Activated CD8-positive, alpha-beta memory T cell treated with anti-CD3 and anti-CD28 coated beads for 1 hour (primary cell): ENCODE measurements around the gene GLRX2.

Experiments
- DNase-seq, 2 donors: peaks; one replicate each; pipeline ENCODE4 v3.0.0-alpha.2; 2020; ENCODE audit warnings: low read depth in 1 of 2; ENCODE audit errors: extremely low read depth in 1 of 2

The GLRX2 gene

DNA sequence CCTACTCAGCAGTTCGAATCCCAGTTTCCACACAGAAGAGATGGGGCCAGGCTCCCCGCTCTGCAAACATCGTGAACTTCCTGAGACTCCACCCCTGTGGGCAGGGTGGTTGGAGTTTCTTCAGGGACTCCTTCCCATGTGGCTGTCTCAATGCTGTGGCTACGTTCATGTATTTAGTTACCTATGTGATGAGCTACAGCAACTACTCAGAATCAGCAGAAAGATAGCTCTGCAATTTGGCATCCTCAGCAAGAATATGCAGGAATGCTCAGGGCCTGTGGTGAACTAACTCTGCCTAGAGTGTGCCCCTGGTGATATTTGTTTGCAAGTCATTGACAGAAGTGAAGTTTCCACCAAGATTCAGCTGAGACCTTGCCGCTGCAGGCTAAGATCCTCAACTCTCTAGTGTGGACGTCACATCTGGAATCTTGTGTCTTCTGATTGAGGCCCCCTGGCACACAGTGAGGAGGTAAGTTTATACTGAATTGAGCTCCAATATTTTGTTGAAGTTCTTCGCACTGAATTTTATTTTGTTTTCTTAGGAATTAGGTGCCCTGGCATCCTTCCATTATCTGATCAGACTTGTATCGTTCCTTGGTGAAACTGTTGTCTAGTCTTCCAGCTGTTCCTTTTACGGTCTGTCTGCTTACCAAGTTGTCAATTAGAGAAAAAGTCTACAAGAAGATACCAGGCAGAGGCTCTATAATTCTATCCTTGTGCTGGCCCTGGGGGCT is 8.2 kb upstream of the GLRX2 start:
- DNase-seq, result no peak

DNA sequence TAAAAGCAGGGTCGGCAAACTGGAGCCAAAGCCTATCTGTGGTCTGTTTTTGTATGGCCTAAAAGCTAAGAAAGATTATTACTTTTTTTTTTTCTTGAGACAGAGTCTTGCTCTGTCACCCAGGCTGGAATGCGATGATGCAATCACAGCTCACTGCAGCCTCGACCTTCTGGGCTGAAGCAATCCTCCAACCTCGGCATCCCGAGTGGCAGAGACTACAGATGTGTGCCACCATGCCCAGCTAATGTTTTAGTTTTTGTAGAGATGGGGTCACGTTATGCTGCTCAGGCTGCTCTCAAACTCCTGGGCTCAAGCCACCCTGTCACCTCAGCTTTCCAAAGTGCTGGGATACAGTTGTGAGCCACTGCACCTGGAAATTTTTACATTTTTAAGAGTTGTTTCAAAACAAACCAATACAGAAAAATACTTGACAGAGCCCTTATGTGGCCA is 6.5 kb upstream of the GLRX2 start:
- no peak for DNase-seq

DNA sequence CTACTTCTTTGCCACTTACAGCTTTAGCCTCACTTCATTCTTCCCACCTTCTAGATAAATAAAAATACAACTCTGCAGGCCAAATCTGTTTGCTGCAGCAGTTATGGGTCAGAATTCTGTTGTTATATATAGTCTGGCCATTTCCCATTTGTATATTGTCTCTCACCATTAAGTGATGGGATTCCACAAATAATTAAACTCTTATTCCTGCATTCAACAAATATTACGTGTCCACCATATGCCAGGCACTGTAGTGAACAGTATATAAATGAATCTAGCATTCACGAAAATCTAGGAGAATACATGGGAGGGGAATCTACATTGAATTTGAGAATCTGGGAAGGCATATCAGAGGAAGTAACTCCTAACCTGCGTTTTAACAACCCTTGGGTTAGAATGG is 5.7 kb upstream of the GLRX2 start:
- no peak for DNase-seq

DNA sequence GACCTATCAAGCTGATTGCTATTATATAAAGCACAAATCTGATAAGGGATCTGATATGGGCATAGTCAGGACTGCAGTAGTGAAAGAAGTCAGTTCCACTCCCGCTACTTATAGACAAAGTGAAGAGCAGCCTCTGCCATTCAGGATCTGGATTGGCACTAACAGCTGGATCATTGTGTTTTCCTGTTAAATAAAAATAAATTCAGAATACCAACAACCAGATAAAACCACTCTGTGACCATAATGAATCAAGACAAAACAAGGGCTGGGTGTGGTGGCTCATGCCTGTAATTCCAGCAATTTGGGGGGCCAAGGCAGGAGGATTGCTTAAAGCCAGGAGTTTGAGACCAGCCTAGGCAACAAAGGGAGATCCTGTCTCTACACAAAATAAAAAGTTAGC is 5.0 kb upstream of the GLRX2 start:
- no peak for DNase-seq

DNA sequence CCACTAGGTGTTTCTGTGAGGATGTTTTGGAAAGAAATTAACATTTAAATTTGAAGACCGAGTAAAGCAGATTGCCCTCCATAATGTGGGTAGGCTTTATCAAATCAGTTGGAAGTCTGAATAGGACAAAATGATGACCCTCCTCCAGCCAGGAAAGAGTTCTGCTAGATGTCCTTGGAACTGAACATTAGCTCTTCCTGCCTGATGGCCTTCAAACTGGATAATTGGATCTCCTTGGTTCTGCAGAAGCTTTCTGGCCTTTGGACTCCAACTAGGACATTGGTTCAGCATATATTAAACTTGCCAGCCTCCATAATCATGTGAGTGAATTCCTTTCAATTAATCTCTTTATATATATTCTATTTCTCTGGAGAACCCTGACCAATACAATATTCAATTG is 4.4 kb upstream of the GLRX2 start:
- DNase-seq, result no peak

DNA sequence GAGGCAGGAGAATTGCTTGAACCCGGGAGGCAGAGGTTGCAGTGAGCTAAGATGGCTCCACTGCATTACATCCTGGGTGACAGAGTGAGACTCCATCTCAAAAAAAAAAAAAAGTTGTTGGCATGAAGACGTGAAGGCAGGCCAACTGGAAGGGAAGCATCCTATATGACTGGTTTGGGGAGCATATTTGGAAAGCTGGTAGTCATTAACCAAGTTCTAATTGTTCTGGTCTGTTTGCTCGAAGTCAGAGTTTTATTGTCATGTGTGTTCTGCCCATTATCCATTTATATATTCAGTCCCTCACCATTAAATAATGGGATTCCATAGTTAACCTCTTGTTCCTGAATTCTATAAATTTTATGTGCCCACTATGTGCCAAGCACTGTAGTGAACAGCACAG is 3.3 kb upstream of the GLRX2 start:
- no peak for DNase-seq

DNA sequence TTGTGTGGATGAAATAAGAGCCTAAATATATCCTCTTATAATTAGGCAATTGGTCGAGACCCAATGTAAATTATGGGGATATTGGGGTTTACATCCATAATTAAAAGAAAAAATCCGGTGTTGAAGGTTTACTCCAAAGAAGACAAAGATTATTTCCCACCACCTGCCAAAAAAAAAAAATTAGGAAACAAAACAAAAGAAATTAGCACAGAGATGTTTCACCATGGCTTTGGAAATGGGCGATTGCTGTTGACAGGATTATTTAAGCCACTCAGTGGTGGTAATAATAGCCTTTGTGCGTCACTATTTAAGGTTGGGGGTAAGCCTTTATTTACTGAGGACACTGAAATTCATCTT is 585 bp upstream of the GLRX2 start:
- DNase-seq, result no peak

DNA sequence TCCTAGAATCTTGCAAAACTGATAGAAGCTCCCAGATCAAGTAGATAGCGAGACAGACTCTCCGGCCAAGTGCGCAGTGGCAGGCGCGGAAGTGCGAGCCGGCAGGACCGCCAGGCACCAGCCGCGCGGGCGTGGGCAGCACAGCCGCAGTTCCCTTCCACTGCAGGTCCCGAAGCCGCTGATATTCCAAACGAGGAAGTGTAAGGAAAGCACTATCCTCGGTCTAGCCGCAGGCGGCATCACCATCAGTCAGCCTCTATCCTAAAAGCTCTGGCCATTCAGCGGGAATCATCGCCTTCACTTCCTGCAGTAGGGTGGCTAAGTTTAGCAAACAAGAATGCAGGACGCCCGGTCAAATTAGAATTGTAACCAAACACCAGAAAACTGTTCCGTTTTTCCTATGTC is 710 bp downstream of the GLRX2 start:
- DNase-seq, result no peak

DNA sequence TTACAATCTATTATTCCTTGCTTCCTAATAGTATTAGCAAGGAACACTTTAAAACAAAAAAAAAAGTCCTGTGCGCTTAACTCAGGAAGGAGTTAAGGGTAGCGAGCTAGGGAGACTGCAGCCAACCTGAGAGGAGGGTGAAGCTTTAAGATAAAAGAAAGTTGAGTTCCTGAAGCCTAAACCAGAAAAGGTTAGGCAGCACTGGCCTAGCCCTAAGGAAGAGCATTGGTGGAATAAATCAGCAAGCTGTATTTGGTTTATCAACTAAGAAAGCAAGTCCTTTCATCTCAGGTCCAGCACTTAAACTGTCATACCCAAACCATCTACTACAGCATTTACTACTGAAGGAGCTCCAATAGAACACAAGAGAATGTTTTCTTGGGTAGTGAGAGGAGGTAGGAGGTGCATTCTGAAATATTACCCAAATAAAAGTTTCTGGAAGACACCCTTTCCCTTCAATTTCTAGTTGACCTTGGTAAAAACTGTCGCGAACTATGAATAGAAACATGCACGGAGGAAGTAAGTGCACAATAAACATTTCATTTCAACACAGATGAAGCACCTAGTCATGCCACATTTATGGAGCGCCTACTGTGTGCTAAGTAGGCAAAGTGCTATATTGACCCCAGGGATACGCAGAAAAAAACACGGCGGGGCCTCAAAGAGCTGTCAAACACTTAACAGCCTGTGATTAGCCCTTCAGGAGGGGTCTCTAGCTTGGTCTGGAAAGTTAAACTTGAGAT is 1.3 kb downstream of the GLRX2 start:
- no peak for DNase-seq

DNA sequence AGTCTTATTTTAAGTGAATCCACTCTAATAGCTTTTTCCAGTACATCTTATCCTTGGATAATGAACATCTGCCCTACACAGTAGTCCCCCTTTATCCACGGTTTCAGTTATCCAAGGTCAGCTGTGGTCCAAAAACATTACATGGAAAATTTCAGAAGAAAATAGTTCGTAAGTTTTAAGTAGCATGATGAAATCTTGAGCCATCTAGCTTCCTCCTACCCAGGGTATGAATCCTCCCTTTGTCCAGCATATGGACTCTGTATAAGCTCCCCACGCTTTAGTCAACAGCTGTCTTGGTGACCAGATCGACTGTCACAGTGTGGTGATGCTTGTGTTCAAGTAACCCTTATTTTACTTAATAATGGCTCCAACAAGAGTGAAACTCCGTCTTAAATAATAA is 2.6 kb downstream of the GLRX2 start:
- DNase-seq, result no peak

DNA sequence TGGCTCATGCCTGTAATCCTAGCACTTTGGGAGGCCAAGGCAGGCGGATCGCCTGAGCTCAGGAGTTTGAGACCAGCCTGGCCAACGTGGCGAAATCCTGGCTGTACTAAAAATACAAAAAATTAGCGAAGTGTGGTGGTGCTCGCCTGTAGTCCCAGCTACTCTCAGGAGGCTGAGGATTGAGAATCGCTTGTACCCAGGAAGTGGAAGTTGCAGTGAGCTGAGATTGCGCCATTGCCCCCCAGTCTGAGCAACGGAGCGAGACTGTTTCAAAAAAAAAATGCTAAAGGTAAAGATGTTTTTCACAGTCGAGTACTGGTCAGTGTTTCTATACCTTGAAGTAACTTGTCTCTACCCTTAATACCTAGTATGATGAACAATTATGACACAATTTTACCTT is 11.1 kb downstream of the GLRX2 start:
- no peak for DNase-seq

DNA sequence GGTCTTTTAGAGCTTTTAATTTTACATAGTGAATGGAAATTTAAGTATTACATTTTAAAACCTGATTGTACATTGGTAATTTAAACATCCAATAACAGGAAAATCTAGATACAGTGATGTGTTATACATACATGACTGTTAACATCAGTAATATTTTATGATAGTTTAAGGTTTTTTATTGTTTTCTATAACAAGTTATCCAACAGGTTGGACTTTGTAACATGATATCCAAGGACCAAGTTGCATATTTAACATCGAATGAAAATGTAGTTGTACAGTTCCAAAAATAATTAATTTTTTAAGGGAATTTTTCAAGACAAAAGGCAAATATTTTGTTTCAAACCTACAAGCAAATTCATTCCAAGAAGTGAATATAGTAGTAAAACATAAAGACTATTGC is 14.3 kb downstream of the GLRX2 start:
- DNase-seq, result no peak

DNA sequence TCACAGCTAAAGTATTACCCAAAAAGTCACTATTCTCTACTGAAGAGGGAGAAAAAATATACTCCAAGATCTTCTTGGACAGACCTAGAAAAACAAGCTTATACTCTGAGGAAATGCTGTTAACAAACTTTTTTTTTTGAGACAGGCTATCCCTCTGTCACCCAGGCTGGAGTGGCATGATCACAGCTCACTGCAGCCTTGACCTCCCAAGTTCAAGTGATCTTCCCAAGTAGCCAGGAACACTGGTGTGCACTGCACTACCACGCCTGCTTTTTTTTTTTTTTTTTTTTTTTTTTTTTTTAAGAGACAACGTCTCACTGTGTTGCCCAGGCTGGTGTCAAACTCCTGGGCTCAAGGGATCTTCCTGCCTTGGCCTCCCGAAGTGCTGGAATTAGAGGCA is 17.3 kb downstream of the GLRX2 start:
- no peak for DNase-seq

DNA sequence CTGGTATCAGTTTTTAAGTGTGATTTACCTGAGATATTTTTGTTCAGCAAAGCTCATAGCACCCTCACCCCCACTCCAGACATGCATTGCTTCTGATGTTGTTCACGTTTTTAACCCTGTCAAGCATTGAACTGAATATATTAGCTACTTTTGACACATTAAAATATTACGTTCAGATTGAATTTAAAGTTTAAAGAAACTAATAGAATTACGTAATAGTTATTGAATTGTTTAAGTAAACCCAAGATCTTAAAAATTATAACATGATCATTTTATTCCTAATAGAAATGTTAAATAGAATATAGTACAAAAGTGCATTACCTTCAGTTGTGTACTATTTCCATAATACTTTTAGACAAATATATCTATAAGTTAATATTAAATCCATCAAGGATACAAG is 18.9 kb downstream of the GLRX2 start:
- DNase-seq, result no peak

DNA sequence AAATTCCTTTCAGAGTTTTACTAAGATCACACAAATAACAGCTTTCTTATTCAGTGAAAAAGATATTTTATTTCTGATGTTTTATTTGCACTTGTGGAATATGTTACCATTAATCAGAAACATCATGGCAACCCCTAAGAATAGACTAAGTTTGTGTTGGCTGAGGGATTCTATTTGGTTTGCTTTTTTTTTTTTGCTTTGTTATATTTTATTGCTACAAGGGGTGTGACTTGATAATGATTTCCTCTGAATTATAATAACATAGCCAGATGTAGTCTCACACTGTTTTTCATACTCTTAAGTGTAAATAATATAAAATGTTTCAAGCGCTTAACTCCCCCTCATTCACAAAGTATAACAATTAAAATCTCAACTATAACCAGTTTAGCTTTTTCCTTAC is 20.0 kb downstream of the GLRX2 start:
- no peak for DNase-seq

DNA sequence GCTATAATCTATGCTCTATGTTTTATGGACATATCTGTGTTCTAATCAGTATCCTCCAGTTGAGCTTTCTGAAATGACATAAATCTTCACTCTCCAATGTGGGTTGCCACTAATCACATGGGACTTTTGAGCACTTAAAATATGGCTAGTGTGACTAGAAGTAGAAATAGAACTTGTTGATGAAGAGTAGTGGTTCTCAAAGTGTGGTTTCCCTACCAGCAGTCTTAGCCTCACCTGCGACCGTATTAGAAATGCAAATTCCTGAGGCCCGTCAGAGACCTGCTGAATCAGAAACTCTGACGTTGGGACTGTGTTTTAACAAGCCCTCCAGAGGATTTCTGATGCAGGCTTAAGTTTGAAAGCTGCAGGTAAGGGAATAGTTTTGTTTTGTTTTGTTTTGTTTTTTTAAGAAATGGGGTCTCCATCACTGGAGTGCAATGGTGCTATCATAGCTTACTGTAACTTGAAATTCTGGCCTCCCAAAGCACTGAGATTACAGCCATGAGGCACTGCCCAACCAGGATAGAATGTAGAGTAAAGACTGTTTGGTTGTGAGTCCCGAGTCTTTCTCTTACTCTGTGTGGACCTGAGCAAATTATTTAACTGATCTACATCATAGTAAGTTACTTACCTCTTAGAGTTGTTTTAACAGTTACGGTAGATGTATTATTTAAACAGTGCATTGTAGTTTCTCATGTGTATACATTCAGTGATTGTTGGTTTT is 21.7 kb downstream of the GLRX2 start:
- DNase-seq, result no peak

DNA sequence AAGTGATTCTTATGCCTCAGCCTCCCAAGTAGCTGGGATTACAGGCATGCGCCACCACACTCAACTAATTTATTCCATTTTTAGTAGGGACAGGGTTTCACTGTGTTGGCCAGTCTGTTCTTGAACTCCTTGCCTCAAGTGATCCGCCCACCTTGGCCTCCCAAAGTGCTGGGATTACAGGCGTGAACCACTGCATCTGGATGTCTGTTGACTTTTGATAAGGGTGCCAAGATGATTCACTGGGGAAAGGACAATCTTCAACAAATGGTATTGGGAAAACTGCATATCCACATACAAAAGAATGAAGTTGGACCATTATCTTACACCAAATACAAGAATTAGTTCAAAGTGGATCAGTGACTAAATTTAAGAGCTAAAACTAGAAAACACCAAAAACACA is 26.0 kb downstream of the GLRX2 start:
- DNase-seq, result no peak

DNA sequence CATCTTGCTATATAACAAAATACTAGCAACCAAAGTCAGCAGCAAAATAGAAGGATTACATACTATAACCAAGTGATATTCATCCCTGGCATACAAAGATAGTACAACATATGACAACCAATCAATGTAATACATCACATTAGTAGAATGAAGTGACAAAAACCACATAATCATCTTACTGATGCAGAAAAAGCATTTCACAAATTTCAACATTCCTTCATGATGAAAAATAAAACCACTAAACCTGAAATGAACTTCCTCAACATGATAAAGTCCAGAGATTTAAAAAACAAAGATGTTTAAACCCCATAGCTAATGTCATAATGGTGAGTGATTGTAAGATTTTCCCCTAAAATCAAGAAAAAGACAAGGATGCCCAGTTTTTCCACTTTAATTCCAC is 27.2 kb downstream of the GLRX2 start:
- DNase-seq, result no peak

DNA sequence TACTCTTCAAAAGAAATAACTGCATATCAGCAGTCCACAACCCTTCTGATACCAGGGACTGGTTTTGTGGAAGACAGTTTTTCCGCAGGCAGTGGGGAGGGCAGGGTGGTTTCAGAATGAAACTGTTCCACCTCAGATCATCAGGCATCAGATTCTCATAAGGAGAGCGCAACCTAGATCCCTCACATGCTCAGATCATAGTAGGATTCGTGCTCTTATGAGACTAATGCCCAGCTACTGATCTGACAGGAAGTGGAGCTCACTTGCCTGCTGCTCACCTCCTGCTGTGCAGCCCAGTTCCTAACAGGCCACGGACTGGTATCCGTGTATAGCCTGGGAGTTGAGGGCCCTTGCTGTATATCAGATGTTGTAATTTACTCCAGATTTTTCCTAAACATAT is 34.3 kb downstream of the GLRX2 start:
- DNase-seq, result no peak

DNA sequence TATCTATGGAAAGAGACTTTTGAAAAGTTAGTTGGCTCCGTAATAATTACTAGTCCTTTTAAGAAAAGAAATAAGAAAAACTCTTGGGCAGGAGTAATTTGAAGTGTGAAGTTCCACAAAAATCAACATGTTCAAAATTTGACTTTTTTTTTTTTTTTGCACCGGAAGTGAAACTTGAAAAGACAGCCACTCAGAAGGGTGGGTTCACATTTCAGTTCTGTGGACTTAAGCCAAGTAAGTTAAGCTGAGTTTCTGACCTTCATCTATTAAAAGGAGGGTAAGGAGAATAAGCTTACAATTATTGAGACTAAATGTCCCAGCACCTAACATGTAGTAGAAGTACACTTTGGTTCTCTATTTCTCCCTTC is 34.8 kb downstream of the GLRX2 start:
- no peak for DNase-seq

DNA sequence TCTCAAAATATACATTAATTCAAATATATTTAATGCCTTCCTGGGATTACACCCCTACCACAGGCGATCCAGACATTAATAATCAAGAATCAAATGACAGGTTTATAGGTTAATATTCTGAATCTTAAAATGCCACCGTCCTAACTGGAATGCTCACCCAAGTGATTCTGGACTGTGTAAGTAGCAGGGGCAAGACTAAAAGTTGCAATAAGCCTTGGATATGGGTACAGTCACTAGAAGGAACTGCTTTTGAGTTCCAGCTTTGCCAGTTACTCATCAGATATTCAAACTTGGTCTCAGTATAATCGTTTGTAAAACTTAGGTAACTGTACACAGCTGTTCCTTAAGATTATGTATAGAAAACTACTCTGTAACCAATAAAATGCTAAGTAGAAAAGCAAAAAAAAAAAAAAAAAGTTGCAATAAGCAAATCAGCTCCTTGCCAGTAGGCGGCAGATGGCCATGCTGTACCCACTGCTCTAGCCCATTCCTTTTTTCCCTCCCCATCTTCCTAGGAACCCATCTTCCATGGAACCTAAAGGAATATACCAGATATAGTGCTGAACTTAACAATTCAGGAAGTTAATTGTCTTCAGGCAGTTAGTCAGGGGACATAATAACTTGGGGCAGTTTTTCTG is 35.3 kb downstream of the GLRX2 start:
- DNase-seq, result no peak

DNA sequence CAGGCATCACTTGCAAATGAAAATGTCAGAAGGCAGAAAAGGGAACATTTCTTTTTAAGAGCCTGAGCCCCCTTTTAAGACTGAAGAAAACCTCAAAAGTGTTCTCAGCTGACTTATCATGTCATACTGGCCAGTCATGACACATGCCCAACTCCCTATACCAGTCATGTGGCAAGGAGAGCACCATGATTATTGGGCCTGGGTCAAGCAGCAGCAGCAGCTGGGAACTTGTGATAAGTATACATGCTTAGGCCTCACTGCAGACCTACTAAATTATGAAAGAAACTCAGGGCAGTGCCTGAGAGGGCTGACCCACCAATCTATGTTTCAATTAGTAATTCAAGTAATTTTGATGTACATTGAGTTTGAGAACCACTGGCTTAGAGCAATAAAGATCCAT is 37.2 kb downstream of the GLRX2 start:
- no peak for DNase-seq
